PFSK-1 (cell line): Measurements from ENCODE around the gene EP400.

Experiments used
- FOXP2 ChIP-seq: optimal IDR thresholded peaks from 2 replicates; pipeline ENCODE3; 2011; ENCODE audit warnings: borderline replicate concordance, control low read depth, inconsistent platforms; ENCODE audit not compliant: insufficient read depth; ENCODE audit errors: extremely low read length, extremely low read depth
- POLR2AphosphoS5 ChIP-seq: IDR thresholded peaks from 2 replicates; pipeline ENCODE4 v1.6.1; 2012; ENCODE audit warnings: low read depth, mild to moderate bottlenecking, control low read depth, low read length, moderate library complexity
- REST ChIP-seq, 2 experiments: IDR thresholded peaks; 2 replicates each; pipeline versions ENCODE4 v1.6.1 to v1.8.0; 2011 to 2012; ENCODE audit warnings: low read depth in 2 of 2, low read length in 2 of 2, control low read depth in 1 of 2, inconsistent platforms in 1 of 2, mild to moderate bottlenecking in 1 of 2, moderate library complexity in 1 of 2; ENCODE audit not compliant: insufficient read depth in 1 of 2
- SIN3A ChIP-seq: IDR thresholded peaks from 2 replicates; pipeline ENCODE4 v1.6.1; 2012; ENCODE audit warnings: mild to moderate bottlenecking, low read length, moderate library complexity, borderline replicate concordance; ENCODE audit not compliant: insufficient read depth
- TAF1 ChIP-seq: IDR thresholded peaks from 2 replicates; pipeline ENCODE4 v1.6.1; 2012; ENCODE audit warnings: low read length, control low read depth, borderline replicate concordance; ENCODE audit not compliant: insufficient read depth

- TF ChIP-seq TAF1 (no peak), REST (IDR thresholded peaks at IDR 0.05; ENCODE audit: insufficient read depth in 1 of 2, low read depth in 2 of 2, low read length in 2 of 2) (no peak), FOXP2 (no peak), POLR2AphosphoS5 (no peak), SIN3A (no peak)
Measured at GRCh38 chr12:132083614-132083940, 133.8 kb downstream of the EP400 start.
